ENCODE results near the gene ZCCHC18. TPM values are rescaled to one million over a fixed set of nuclear protein-coding genes. Genes with fewer than 3 reads are reported as not detected.

ZCCHC18 gene
- total and polyA plus RNA-seq, 2 of the 4 experiments (the other 2 are of a cell fraction), result 0.36 to 1.5 TPM

DNA sequence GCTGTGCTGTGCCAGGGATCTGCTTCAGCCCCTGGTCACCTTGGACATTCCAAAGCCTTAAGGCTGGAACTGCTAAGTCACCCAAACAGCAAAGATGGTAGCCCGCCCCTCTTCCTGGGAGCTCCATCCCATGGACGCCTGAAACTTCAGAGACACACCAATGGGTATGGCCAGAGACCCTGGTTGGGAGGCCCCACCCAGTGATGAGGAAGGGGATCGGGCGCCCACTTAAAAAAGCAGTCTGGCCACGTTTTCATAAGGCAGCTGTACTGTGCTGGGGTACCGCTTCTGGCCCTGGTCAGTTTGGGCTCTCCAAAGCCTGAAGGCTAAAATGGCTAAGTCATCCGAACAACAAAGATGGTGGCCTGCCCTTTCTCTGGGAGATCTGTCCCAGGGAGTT, 26.8 kb upstream of the ZCCHC18 start:
- H3K27ac ChIP-seq (ENCODE audit: insufficient read depth, low read length), result no peak overlapping the region
- WGBS, 2 experiments (ENCODE audit: extremely low coverage in 2 of 2, insufficient read length in 1 of 2), result 80% methylated on average over 3 of the region's 7 CpGs; no CpG with 5 or more reads in 1 of the 2 experiments
- H3K56ac ChIP-seq (ENCODE audit: extremely low read depth, insufficient read depth, low read length), result no peak overlapping the region
- BruUV-seq (replicated peaks), result no TSS peak
- no peak overlapping the region for H2BK15ac ChIP-seq (ENCODE audit: low read depth, low read length)
- H3K36me3 ChIP-seq (ENCODE audit: control insufficient read depth, insufficient read depth, low read length), result no peaks in the 10 kb centered on the region
- no peaks in the 10 kb centered on the region for H3K9me3 ChIP-seq (ENCODE audit: control insufficient read depth, insufficient read depth, low read length)
- no peak for ATAC-seq (ENCODE audit: low read depth)
- no peaks in the 10 kb centered on the region for H3K79me1 ChIP-seq (ENCODE audit: low read depth in 1 of 2, low read length in 2 of 2)
- H3K18ac ChIP-seq (ENCODE audit: low read depth, low read length), result no peak overlapping the region
- no peak overlapping the region for H3K4me3 ChIP-seq (ENCODE audit: insufficient read depth, low read depth, low read length)
- H2BK20ac ChIP-seq (ENCODE audit: low read depth, low read length), result no peak overlapping the region
- H3K14ac ChIP-seq (replicated peaks; ENCODE audit: low read depth, low read length), result no peak overlapping the region
- H4K5ac ChIP-seq (ENCODE audit: low read depth, low read length), result no peak overlapping the region
- no peak overlapping the region for H2AK9ac ChIP-seq (replicated peaks; ENCODE audit: low read depth, low read length, poor library complexity)
- in situ Hi-C loops (cut with MboI; ENCODE audit: low sequenced_read_pairs) (no loop called here), intact Hi-C loops (cut with micrococcal nuclease) (no loop called here), dilution Hi-C loops (cut with HindIII; ENCODE audit: low sequenced_read_pairs, unreplicated experiment) (no loop called here)
- ChIA-PET CTCF (no interaction called here), POLR2A (ENCODE audit: unreplicated experiment) (no interaction called here)
- peaks cover 4% of the 10 kb centered on the region for H3K27me3 ChIP-seq (ENCODE audit: control insufficient read depth, insufficient read depth, low read length)
- no peak overlapping the region for H3K4ac ChIP-seq (ENCODE audit: low read depth, low read length)
- no peaks in the 10 kb centered on the region for H3K9me1 ChIP-seq (ENCODE audit: insufficient read depth, low read length)
- peak overlapping the region; percentile 11 for H2AFZ ChIP-seq (replicated peaks; ENCODE audit: low read length, poor library complexity)
- H2AK5ac ChIP-seq (ENCODE audit: low read depth, low read length), result no peak overlapping the region
- no peaks in the 10 kb centered on the region for H3K4me1 ChIP-seq (ENCODE audit: control insufficient read depth, insufficient read depth, low read length)
- no peak overlapping the region for H4K8ac ChIP-seq (ENCODE audit: low read depth in 2 of 2, low read length in 2 of 2)
- no peaks in the 10 kb centered on the region for H4K20me1 ChIP-seq (ENCODE audit: insufficient read depth, low read length)
- no peak overlapping the region for H2BK5ac ChIP-seq (ENCODE audit: low read depth, low read length, poor library complexity, severe bottlenecking)
- no peak overlapping the region for H3K9ac ChIP-seq (ENCODE audit: low read depth, low read length)
- no peak for DNase-seq
- no peak overlapping the region for H3K23ac ChIP-seq (ENCODE audit: low read depth, low read length)
- no peak overlapping the region for H2BK120ac ChIP-seq (ENCODE audit: low read depth, low read length)
- no peak overlapping the region for H3K4me2 ChIP-seq (ENCODE audit: low read depth, low read length)
- TF ChIP-seq RFX5 (IDR thresholded peaks at IDR 0.05; ENCODE audit: low read depth, low read length), result no peak
- no peak overlapping the region for H4K91ac ChIP-seq (ENCODE audit: insufficient read depth, low read depth, low read length)
